CD4-positive, alpha-beta T cell treated with Interleukin-2 at 100 ng/mL for 4 hours (primary cell): ENCODE data around the gene SYT15B.
"Not testable (repeated sequence)": the region's sequence is repeated elsewhere in the genome, so short reads cannot be mapped to it uniquely, and the experiment has no call there.

Experiments
- DNase-seq: peaks from one replicate; pipeline ENCODE4 v3.0.0-alpha.2; 2020; ENCODE audit warnings: low spot score

The SYT15B gene

DNA sequence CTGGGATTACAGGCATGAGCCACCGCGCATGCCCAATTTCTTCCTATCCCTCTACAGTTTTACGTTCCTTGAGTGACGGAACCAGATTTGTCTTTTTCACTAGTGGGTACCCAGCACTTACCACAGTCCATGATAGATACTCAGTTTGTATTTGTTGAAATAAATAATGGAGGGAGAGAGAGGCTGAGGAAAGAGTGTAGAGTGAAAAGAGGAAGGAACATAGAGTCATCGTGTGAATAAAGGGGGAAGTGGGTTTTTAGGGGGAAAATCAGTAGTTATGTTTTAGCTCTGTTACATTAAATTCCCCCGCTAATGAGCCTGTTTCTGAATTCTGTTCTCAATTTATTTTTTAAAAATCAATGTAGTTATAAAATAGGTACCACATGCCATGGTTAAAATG is 37.7 kb downstream of the SYT15B start:
- not testable (repeated sequence) for DNase-seq

DNA sequence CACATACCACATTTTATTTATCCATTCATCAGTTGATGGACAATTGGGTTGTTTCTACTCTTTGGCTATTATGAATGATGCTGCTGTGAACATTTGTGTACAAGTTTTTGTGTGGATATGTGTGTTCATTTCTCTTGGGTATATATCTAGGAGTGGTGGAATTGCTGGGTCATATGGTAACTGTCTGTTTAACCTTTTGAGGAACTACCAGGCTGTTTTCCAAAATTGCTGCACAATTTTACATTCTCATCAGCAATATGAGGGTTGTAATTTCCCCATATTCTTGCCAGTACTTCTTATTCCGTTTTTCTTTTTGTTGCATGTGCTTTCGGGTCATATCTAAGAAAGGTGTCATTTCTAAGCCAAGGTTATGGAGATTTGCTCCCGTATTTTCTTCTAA is 38.3 kb downstream of the SYT15B start:
- DNase-seq = not testable (repeated sequence)

DNA sequence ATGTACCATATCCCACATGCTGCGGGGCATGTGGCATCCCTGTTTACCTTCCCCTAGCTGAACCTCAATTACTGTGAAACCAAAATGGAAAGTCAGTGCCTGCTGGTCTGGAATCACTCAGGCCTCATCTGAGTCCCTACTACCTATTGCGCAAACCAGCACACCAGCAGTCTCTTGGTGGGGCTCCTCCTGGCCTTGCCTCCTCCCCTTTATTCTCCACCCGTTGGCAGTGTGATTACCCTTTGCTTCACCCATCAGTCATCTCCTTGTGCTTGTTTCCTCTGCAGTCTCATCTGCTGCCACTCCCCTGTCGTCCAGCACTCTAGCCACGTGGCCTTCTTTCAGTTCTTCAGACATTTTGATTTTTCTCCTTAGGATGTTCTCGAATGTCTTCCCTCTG is 39.3 kb downstream of the SYT15B start:
- DNase-seq = not testable (repeated sequence)

DNA sequence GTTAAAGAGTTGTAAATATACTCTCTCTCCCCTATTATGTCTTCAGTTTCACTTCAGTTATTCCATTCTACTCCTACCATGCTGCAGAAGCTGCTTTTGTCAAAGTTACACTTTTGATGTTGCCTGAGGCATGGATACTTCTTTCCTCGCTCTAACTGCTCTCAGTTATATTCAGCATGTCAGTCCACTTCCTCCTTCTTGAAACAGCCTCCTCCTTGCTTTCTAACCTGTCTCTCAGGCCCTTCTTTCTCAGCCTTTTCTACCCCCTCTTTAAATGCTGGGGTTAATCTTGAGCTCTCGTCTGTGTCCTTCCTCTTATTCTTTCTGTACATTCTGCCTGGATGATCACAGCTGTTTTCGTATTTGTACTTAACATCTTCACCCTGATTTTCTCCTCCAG is 40.0 kb downstream of the SYT15B start:
- DNase-seq = not testable (repeated sequence)

DNA sequence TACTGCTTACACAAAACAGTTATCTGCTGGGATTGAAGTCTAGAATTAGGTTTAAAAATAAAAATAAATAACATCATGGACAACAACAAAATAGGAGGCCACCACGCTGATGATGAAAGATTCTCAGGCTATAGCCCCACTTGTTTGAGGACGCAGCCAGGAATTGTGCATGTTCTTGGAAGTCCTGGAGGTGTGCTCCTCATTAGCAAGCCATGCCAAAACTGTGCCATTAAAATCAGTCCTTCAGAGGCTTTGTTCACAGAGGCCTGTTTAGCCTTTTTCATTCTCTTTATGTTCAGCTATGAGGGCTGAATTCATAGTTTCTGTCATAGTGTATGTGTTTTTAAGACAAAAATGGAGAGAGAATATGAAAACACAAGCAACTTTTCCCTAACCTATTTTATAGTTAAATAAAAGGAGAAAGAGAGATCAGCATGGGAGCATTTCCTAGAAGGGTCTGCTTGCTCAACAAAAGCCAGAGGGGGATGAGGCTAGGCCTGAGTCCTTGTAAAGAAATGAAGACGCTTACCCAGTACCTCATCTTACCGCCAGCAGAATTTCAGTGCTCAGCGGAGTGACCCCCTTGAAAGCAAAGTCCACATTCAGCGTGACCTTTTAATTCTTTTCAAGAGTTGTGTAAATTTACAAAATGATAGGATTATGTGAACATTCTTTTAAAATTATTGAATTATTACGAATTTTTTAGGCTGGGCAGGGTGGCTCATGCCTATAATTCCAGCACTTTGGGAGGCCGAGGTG is 46.2 kb downstream of the SYT15B start:
- not testable (repeated sequence) for DNase-seq
